OCI-LY7 (cell line): Measurements from ENCODE around the gene GPALPP1. TPM values are rescaled to one million over a fixed set of nuclear protein-coding genes. Genes with fewer than 3 reads are reported as not detected.

Source experiments
- BruUV-seq: library from RNA; stranded (reverse); fragments of 400-500 nt; replicated peaks from 2 replicates; lab custom pipeline; 2021; lab: Mats Ljungman, UMichigan
- CTCF ChIA-PET: fragments of 300-600 bp; sonication (Branson Sonifier 250); formaldehyde crosslinking; loops from one replicate; lab custom pipeline; 2022; ENCODE audit warnings: antibody characterized with exemption; ENCODE audit not compliant: unreplicated experiment; lab: Charles Lee
- POLR2A ChIA-PET: fragments of 300-600 bp; sonication (Branson Sonifier 250); formaldehyde crosslinking; loops from one replicate; lab custom pipeline; 2022; ENCODE audit warnings: antibody characterized with exemption; lab: Charles Lee
- DNase-seq: peaks from one replicate; pipeline ENCODE4 v3.0.0-alpha.2; 2015; ENCODE audit warnings: low spot score
- H2AFZ ChIP-seq: fragments of 200-600 bp; sonication (generic), shearing (Covaris generic); 2 replicates; pipeline ENCODE4 v1.6.1; 2014; ENCODE audit warnings: mild to moderate bottlenecking, antibody characterized with exemption, low read length, moderate library complexity
- H3K27ac ChIP-seq: fragments of 200-600 bp; sonication (generic); 2 replicates; pipeline ENCODE4 v1.5.1; 2014; ENCODE audit warnings: mixed run types, low read depth, mild to moderate bottlenecking, moderate library complexity, low read length, inconsistent platforms; ENCODE audit not compliant: poor library complexity, severe bottlenecking
- H3K36me3 ChIP-seq: fragments of 200-600 bp; sonication (generic); 2 replicates; pipeline ENCODE4 v1.6.1; 2014; ENCODE audit warnings: mild to moderate bottlenecking, antibody characterized with exemption, low read length, moderate library complexity, mixed read lengths; ENCODE audit not compliant: insufficient read depth
- H3K4me1 ChIP-seq: fragments of 200-600 bp; sonication (generic); 2 replicates; pipeline ENCODE4 v1.5.1; 2014; ENCODE audit warnings: mild to moderate bottlenecking, low read length; ENCODE audit not compliant: insufficient read depth, poor library complexity, severe bottlenecking
- H3K4me2 ChIP-seq: fragments of 200-600 bp; sonication (generic); 2 replicates; pipeline ENCODE4 v1.6.1; 2014; ENCODE audit warnings: mild to moderate bottlenecking, low read length
- H3K4me3 ChIP-seq: fragments of 200-600 bp; sonication (generic); 2 replicates; pipeline ENCODE4 v1.5.1; 2014; ENCODE audit warnings: mild to moderate bottlenecking, low read depth, low read length; ENCODE audit not compliant: poor library complexity, severe bottlenecking
- H3K79me2 ChIP-seq: fragments of 200-600 bp; sonication (generic); 2 replicates; pipeline ENCODE4 v1.6.1; 2016; ENCODE audit warnings: low read depth, mild to moderate bottlenecking, low read length, moderate library complexity, mixed read lengths; ENCODE audit not compliant: insufficient read depth
- H3K9me2 ChIP-seq: fragments of 200-600 bp; sonication (generic); 2 replicates; pipeline ENCODE4 v1.6.1; 2016; ENCODE audit warnings: mild to moderate bottlenecking, low read length, mixed read lengths; ENCODE audit not compliant: insufficient read depth
- H3K9me3 ChIP-seq: fragments of 200-600 bp; sonication (generic); 2 replicates; pipeline ENCODE4 v1.6.1; 2014; ENCODE audit warnings: mild to moderate bottlenecking, mixed run types, low read length, mixed read lengths
- H4K20me1 ChIP-seq: fragments of 200-600 bp; sonication (generic); 2 replicates; pipeline ENCODE4 v1.6.1; 2014; ENCODE audit warnings: mild to moderate bottlenecking, antibody characterized with exemption, low read length, moderate library complexity, mixed read lengths; ENCODE audit not compliant: insufficient read depth
- EZH2phosphoT487 ChIP-seq: fragments of 200-600 bp; sonication (generic); IDR thresholded peaks from 2 replicates; pipeline ENCODE4 v1.6.1; 2018; ENCODE audit warnings: low read depth, borderline replicate concordance, mild to moderate bottlenecking, mixed run types, antibody characterized with exemption, low read length, moderate library complexity, mixed read lengths
- intact Hi-C: fragments of 100-400 bp; cut with micrococcal nuclease; formaldehyde crosslinking; loops from one replicate; pipeline ENCODE4 v1.10.0; 2022; ENCODE audit not compliant: unreplicated experiment
- total RNA-seq, 2 experiments: library from RNA; depleted of rRNA in 1 of 2; stranded (reverse); fragments of >200 nt in 1 of 2; shearing (Covaris generic) in 1 of 2; gene quantifications; 2 replicates each; pipeline ENCODE4 v1.2.3, GENCODE V29; 2014 to 2022
- TF ChIP-seq, protein P1 (sequence below): fragments of 200-600 bp; sonication (generic); conservative IDR thresholded peaks from 2 replicates; pipeline ENCODE4 v1.5.1; 2014; ENCODE audit warnings: mild to moderate bottlenecking, antibody characterized with exemption, low read length, moderate library complexity, mixed read lengths

Gene GPALPP1
- total RNA-seq, 2 experiments from 2014 or later, result 40.1 to 54.5 TPM

GRCh38 chr13:44969551-44970484 lies 19.5 kb upstream of the GPALPP1 start:
- no peak overlapping the region for H3K4me2 ChIP-seq
- no TSS peak for BruUV-seq

DNA sequence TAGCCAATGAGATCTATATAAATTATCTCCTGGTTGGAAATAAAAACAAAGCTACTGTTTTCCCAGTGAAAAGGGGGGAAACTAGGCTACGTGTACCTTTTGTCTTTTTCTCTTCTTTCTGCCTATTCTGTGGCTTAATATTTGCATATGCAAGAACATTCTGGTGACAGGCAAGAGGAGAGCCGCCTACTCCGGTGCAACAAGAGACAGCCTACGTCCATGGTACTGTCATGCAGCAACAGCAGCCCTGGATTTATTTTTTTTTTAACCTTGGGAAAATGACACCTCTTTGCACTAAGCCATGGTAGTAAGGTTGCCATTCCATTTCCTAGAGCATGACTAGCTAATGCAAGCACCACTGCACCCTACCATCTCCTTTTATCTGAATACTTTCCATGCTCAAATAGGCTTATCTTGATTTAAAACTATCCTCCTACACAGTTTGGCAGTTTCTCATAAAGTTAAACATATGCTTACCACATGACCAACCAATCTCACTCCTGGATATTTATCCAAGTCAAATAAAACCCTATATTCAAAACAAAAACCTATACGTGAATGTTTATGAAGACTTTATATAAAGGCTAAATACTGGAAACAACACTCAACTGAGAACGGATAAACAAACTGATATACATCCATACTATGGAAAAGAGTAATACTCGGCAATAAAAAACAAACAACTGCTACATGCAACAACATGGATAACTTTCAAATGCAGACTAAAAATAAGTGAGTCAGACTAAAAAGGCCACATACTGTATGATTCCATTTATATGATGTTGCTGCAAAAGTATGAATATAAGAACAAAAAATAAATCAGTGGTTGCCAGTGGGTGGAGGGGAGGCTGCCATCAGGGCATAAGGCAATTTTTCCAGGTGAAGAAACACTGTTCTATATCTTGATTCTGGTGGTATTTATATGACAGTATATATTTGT lies 17.4 kb upstream of the GPALPP1 start:
- DNase-seq, result no peak
- Histone ChIP-seq H3K4me2 (no peak overlapping the region), H3K4me1 (no peaks in the 10 kb centered on the region), H3K4me3 (no peak overlapping the region), H4K20me1 (peaks cover 5% of the 10 kb centered on the region), H3K79me2 (no peaks in the 10 kb centered on the region), H3K9me3 (no peaks in the 10 kb centered on the region), H3K36me3 (peaks cover 81% of the 10 kb centered on the region), H3K9me2 (no peaks in the 10 kb centered on the region), H3K27ac (no peak overlapping the region), H2AFZ (no peak overlapping the region)
- ChIA-PET CTCF (no interaction called here), POLR2A (no interaction called here)
- intact Hi-C loops, result loop anchor here (5.0 kb wide), 2 partner anchors 490 to 1065 kb away; no protein-coding TSS in a partner anchor
- TF ChIP-seq, protein P1, sequence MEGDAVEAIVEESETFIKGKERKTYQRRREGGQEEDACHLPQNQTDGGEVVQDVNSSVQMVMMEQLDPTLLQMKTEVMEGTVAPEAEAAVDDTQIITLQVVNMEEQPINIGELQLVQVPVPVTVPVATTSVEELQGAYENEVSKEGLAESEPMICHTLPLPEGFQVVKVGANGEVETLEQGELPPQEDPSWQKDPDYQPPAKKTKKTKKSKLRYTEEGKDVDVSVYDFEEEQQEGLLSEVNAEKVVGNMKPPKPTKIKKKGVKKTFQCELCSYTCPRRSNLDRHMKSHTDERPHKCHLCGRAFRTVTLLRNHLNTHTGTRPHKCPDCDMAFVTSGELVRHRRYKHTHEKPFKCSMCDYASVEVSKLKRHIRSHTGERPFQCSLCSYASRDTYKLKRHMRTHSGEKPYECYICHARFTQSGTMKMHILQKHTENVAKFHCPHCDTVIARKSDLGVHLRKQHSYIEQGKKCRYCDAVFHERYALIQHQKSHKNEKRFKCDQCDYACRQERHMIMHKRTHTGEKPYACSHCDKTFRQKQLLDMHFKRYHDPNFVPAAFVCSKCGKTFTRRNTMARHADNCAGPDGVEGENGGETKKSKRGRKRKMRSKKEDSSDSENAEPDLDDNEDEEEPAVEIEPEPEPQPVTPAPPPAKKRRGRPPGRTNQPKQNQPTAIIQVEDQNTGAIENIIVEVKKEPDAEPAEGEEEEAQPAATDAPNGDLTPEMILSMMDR, result no peak
- TF ChIP-seq EZH2phosphoT487, result no peak
- BruUV-seq, result no TSS peak

More at GRCh38 chr13:44969551-44970484, 19.5 kb upstream of the GPALPP1 start:
- POLR2A ChIA-PET, result interaction anchor here (0.6 kb wide), 1 partner anchor 345 kb away, joined by 4 read pairs; no protein-coding TSS in a partner anchor
- intact Hi-C loops, result loop anchor here (5.0 kb wide), 2 partner anchors 488 to 1063 kb away; no protein-coding TSS in a partner anchor
- CTCF ChIA-PET, result no interaction called here
- H2AFZ ChIP-seq, result no peak overlapping the region
- H3K4me3 ChIP-seq, result no peak overlapping the region
- H3K4me1 ChIP-seq, result no peaks in the 10 kb centered on the region
- H3K79me2 ChIP-seq, result no peaks in the 10 kb centered on the region
- TF ChIP-seq EZH2phosphoT487, result no peak
- TF ChIP-seq, protein P1, result peak; percentile 92
- no peak overlapping the region for H3K27ac ChIP-seq
- no peaks in the 10 kb centered on the region for H3K9me2 ChIP-seq
- H4K20me1 ChIP-seq, result peaks cover 5% of the 10 kb centered on the region
- no peaks in the 10 kb centered on the region for H3K9me3 ChIP-seq
- peak; percentile 32 for DNase-seq
- peaks cover 83% of the 10 kb centered on the region for H3K36me3 ChIP-seq
